Hepatocyte (in vitro differentiated cells): Measurements from ENCODE around the gene HK2. TPM values are rescaled to one million over a fixed set of nuclear protein-coding genes. Genes with fewer than 3 reads are reported as not detected.
A peak's percentile ranks its signal among the peaks of the same experiment; 100 is the strongest.

Source experiments
- DNase-seq: peaks from one replicate; pipeline ENCODE4 v3.0.0-alpha.2; 2016; ENCODE audit warnings: low spot score
- H2AFZ ChIP-seq: fragments of 200-600 bp; sonication (generic); 2 replicates; pipeline ENCODE4 v1.6.0; 2016; ENCODE audit warnings: antibody characterized with exemption, mild to moderate bottlenecking
- H3K27ac ChIP-seq: fragments of 200-600 bp; sonication (generic); 2 replicates; pipeline ENCODE4 v1.5.1; 2016; ENCODE audit warnings: mild to moderate bottlenecking
- H3K27me3 ChIP-seq: fragments of 200-600 bp; sonication (generic); 2 replicates; pipeline ENCODE4 v1.6.1; 2016
- H3K36me3 ChIP-seq: fragments of 200-600 bp; sonication (generic); replicated peaks from 2 replicates; pipeline ENCODE4 v1.5.1; 2016; ENCODE audit warnings: low read depth; ENCODE audit not compliant: insufficient read depth
- H3K4me1 ChIP-seq: fragments of 200-600 bp; sonication (generic); 2 replicates; pipeline ENCODE4 v1.5.1; 2016; ENCODE audit warnings: mild to moderate bottlenecking, moderate library complexity; ENCODE audit not compliant: insufficient read depth
- H3K4me2 ChIP-seq: fragments of 200-600 bp; sonication (generic); 2 replicates; pipeline ENCODE4 v1.6.0; 2016
- H3K4me3 ChIP-seq: fragments of 200-600 bp; sonication (generic); 2 replicates; pipeline ENCODE4 v1.5.1; 2016; ENCODE audit warnings: mild to moderate bottlenecking
- H3K79me2 ChIP-seq: fragments of 200-600 bp; sonication (generic); 2 replicates; pipeline ENCODE4 v1.6.0; 2017; ENCODE audit warnings: mild to moderate bottlenecking
- H3K9me2 ChIP-seq: fragments of 200-600 bp; sonication (generic); replicated peaks from 2 replicates; pipeline ENCODE4 v1.6.0; 2017; ENCODE audit warnings: mild to moderate bottlenecking; ENCODE audit not compliant: insufficient read depth
- H3K9me3 ChIP-seq: fragments of 200-600 bp; sonication (generic); 2 replicates; pipeline ENCODE4 v1.5.1; 2016; ENCODE audit warnings: low read depth, mild to moderate bottlenecking
- H4K20me1 ChIP-seq: fragments of 200-600 bp; sonication (generic); 2 replicates; pipeline ENCODE4 v1.6.0; 2016; ENCODE audit warnings: mild to moderate bottlenecking; ENCODE audit not compliant: insufficient read depth, poor library complexity, severe bottlenecking
- EZH2 ChIP-seq: fragments of 200-600 bp; sonication (generic); IDR thresholded peaks from 2 replicates; pipeline ENCODE4 v1.6.1; 2016; ENCODE audit warnings: antibody characterized with exemption, mild to moderate bottlenecking, borderline replicate concordance
- EZH2phosphoT487 ChIP-seq: fragments of 200-600 bp; sonication (generic); IDR thresholded peaks from one replicate; pipeline ENCODE4 v1.6.1; 2018; ENCODE audit warnings: antibody characterized with exemption, mild to moderate bottlenecking, low read depth, moderate library complexity; ENCODE audit not compliant: unreplicated experiment, severe bottlenecking
- WGBS: methylation state at CpG from one replicate; pipeline ENCODE4 v1.1.6; 2016; ENCODE audit warnings: low lambda C conversion rate; ENCODE audit errors: missing lambda C conversion rate; 5-methylcytosine and 5-hydroxymethylcytosine counted together
- polyA plus RNA-seq: library from polyadenylated mRNA; unstranded; fragments of >200 nt; fragmentation: Nextera tagmentation; extraction: Ambion mirVana; gene quantifications from 2 replicates; pipeline ENCODE4 v1.2.1, GENCODE V29; 2016
- total RNA-seq: library from RNA; depleted of rRNA; stranded (reverse); fragments of >200 nt; gene quantifications from 2 replicates; pipeline ENCODE4 v1.2.3, GENCODE V29; 2014
- TF ChIP-seq, protein P1 (sequence below): fragments of 200-600 bp; sonication (generic); IDR thresholded peaks from 2 replicates; pipeline ENCODE4 v1.5.1; 2016; ENCODE audit warnings: antibody characterized with exemption, mild to moderate bottlenecking; ENCODE audit not compliant: poor library complexity

HK2 gene
- total and polyA plus RNA-seq, 2 experiments from 2014 or later = 25.4 to 25.6 TPM

DNA sequence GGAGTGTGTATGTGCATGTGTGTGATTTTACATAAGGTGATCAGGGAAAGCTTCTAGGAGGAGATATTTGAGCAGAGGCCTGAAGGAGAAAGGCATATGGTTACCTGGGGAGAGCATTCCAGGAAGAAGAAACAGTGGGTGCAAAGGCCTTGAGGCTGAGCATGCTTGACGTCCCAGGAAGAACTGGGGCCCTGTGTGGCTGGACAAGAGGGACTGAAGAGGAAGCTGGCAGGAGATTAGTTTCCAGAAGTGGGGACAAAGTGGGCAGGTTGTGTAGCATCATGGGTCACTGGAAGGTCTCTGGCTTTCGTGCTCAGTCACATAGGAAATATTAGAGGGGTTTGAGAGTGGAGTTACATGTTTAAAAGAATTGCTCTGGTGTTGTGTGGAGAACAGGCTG, 82.5 kb downstream of the HK2 start:
- no peaks in the 10 kb centered on the region for H3K79me2 ChIP-seq
- no peak overlapping the region for H3K4me2 ChIP-seq
- WGBS = 86% methylated on average over 2 of the region's 2 CpGs
- H3K9me3 ChIP-seq = no peaks in the 10 kb centered on the region
- H3K4me1 ChIP-seq = no peaks in the 10 kb centered on the region
- H3K27me3 ChIP-seq = no peaks in the 10 kb centered on the region
- H3K9me2 ChIP-seq = no peaks in the 10 kb centered on the region
- no peaks in the 10 kb centered on the region for H4K20me1 ChIP-seq
- H3K27ac ChIP-seq = no peak overlapping the region
- TF ChIP-seq EZH2phosphoT487 = no peak
- TF ChIP-seq, protein P1, sequence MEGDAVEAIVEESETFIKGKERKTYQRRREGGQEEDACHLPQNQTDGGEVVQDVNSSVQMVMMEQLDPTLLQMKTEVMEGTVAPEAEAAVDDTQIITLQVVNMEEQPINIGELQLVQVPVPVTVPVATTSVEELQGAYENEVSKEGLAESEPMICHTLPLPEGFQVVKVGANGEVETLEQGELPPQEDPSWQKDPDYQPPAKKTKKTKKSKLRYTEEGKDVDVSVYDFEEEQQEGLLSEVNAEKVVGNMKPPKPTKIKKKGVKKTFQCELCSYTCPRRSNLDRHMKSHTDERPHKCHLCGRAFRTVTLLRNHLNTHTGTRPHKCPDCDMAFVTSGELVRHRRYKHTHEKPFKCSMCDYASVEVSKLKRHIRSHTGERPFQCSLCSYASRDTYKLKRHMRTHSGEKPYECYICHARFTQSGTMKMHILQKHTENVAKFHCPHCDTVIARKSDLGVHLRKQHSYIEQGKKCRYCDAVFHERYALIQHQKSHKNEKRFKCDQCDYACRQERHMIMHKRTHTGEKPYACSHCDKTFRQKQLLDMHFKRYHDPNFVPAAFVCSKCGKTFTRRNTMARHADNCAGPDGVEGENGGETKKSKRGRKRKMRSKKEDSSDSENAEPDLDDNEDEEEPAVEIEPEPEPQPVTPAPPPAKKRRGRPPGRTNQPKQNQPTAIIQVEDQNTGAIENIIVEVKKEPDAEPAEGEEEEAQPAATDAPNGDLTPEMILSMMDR = no peak
- TF ChIP-seq EZH2 = no peak
- no peak overlapping the region for H3K4me3 ChIP-seq
- no peaks in the 10 kb centered on the region for H3K36me3 ChIP-seq
- DNase-seq = no peak
- H2AFZ ChIP-seq = no peak overlapping the region

DNA sequence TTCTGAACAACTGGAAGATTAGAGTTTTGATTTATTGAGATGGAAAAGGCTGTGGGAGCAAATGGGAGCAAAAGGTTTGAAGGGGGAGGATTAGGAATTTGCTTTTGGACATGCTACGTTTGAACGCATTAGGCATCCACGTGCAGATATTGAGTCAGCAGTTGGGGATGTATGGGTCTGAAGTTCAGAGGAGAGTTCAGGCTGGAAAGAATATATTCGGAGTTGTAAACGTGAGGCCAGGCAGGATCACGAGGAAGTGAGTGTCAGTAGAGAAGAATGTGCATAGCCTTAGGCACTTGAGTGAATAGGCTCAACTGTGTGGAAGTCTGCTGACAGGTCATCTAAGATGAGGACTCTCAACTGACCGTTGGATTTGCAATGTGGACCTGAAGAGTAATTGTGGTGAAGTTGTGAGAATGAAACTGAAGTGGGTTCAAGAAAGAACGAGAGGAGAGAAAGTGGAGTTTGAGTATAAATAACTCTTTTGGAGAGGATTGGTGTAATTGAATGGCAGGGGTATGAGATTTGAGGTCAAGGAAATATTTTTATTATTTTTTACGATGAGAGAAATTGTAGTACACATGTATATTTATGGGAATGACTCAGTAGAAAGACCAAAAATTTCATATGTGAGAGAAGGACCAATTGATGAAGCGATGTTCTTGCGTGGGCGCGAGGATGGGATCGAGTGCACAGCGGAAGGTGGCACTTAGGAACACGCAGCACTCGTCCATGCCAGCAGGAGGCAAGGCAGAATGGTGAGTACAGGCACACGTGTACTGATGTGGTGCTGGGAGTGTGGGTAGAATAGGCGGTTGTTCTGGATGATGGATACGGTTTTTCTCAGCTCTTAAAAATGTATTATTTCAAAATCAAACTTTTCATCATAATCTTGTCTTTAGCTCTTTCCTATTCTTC, 84.0 kb downstream of the HK2 start:
- Histone ChIP-seq H4K20me1 (no peaks in the 10 kb centered on the region), H3K79me2 (no peaks in the 10 kb centered on the region), H3K9me2 (no peaks in the 10 kb centered on the region), H3K4me2 (no peak overlapping the region), H3K9me3 (no peaks in the 10 kb centered on the region), H3K4me3 (no peak overlapping the region), H3K27me3 (no peaks in the 10 kb centered on the region), H3K27ac (peak overlapping the region; percentile 63), H3K4me1 (no peaks in the 10 kb centered on the region), H3K36me3 (no peaks in the 10 kb centered on the region), H2AFZ (no peak overlapping the region)
- TF ChIP-seq EZH2 (no peak), EZH2phosphoT487 (no peak)
- TF ChIP-seq, protein P1 = no peak
- DNase-seq = peak; percentile 51
- 74% methylated on average over 20 of the region's 20 CpGs for WGBS

DNA sequence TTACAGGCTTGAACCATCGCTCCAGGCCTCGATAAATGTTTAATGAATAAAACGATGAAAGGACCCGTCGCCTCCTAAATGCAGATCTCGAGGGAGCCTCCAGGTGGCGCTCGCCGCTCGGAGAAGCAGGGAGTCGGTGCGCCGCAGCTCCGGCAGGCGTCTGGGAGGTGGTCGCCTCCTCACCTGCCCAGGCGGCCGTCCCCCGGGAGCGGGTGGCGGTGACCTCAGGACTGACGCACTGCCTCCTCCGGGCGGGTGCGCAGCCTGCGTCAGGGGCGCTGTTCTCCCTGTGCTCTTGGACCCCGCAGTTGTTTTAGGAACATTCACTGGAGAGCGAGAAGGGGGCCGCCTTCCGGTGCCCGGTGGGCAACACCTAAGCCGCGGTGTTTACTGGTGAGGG, 85.9 kb downstream of the HK2 start:
- no peaks in the 10 kb centered on the region for H3K4me1 ChIP-seq
- no peaks in the 10 kb centered on the region for H3K79me2 ChIP-seq
- no peaks in the 10 kb centered on the region for H3K9me3 ChIP-seq
- H3K27me3 ChIP-seq = no peaks in the 10 kb centered on the region
- no peaks in the 10 kb centered on the region for H3K36me3 ChIP-seq
- no peak overlapping the region for H3K27ac ChIP-seq
- peak overlapping the region; percentile 41 for H3K4me3 ChIP-seq
- peak overlapping the region; percentile 98 for H3K4me2 ChIP-seq
- TF ChIP-seq EZH2phosphoT487 = no peak
- TF ChIP-seq, protein P1 = peak; percentile 99
- peak; percentile 86 for DNase-seq
- H2AFZ ChIP-seq = peak overlapping the region; percentile 63
- H4K20me1 ChIP-seq = no peaks in the 10 kb centered on the region
- no peaks in the 10 kb centered on the region for H3K9me2 ChIP-seq
- WGBS = 2% methylated on average over 34 of the region's 34 CpGs
